Testis (tissue), 3 donors: ENCODE measurements around the gene ATG10. TPM values are rescaled to one million over a fixed set of nuclear protein-coding genes. Genes with fewer than 3 reads are reported as not detected.

Source experiments
- DNase-seq: peaks from one replicate; pipeline ENCODE4 v3.0.0-alpha.2; 2019
- H3K27ac ChIP-seq, 2 donors: fragments of 200-600 bp; sonication (generic); one replicate each; pipeline ENCODE4 v1.5.1; 2019
- H3K27me3 ChIP-seq: fragments of 200-600 bp; sonication (generic); one replicate; pipeline ENCODE4 v1.5.1; 2019
- H3K36me3 ChIP-seq: fragments of 200-600 bp; sonication (generic); one replicate; pipeline ENCODE4 v1.5.1; 2017; ENCODE audit warnings: low read depth; ENCODE audit errors: missing control alignments
- H3K4me1 ChIP-seq: fragments of 200-600 bp; sonication (generic); one replicate; pipeline ENCODE4 v1.5.1; 2019
- H3K4me3 ChIP-seq, 2 donors: fragments of 200-600 bp; sonication (generic); one replicate each; pipeline ENCODE4 v1.5.1; 2017 to 2019
- H3K9me3 ChIP-seq: fragments of 200-600 bp; sonication (generic); one replicate; pipeline ENCODE4 v1.5.1; 2017
- POLR2A ChIP-seq: fragments of 450-650 bp; IDR thresholded peaks from one replicate; pipeline ENCODE4 v1.6.1; 2017; ENCODE audit warnings: antibody characterized with exemption, mild to moderate bottlenecking, moderate library complexity
- WGBS, 2 donors: methylation state at CpG; one replicate each; pipeline ENCODE4 v1.1.5; 2018; 5-methylcytosine and 5-hydroxymethylcytosine counted together
- intact Hi-C: fragments of 100-400 bp; cut with DNase I; formaldehyde crosslinking; loops from one replicate; pipeline ENCODE4 v1.15.1; 2023; ENCODE audit warnings: low total_unique reads
- polyA plus RNA-seq: library from polyadenylated mRNA; stranded (reverse); fragments of 350-450 nt; fragmentation: Illumina TruSeq; extraction: RNeasy Lipid Tissue Mini Kit (QIAGEN cat#74804); gene quantifications from one replicate; pipeline ENCODE4 v1.2.3, GENCODE V29; 2014; ENCODE audit warnings: low read depth, low replicate concordance; ENCODE audit not compliant: insufficient read depth
- total RNA-seq, 2 donors: library from RNA; depleted of rRNA; stranded (reverse); fragments of >200 nt; gene quantifications; one replicate each; pipeline ENCODE4 v1.2.3, GENCODE V29; 2016
- TF ChIP-seq, protein P1 (sequence below), 3 experiments: fragments of 450-650 bp in 2 of 3; fragments of 200-600 bp in 1 of 3; sonication (generic) in 1 of 3; IDR thresholded peaks; one replicate each; pipeline ENCODE4 v1.5.1; 2016 to 2019; ENCODE audit warnings: antibody characterized with exemption in 3 of 3, mild to moderate bottlenecking in 2 of 3, moderate library complexity in 1 of 3

Gene ATG10
- total and polyA plus RNA-seq, 3 donors from 2014 or later = 10.0 to 15.1 (median 14.4) TPM

DNA sequence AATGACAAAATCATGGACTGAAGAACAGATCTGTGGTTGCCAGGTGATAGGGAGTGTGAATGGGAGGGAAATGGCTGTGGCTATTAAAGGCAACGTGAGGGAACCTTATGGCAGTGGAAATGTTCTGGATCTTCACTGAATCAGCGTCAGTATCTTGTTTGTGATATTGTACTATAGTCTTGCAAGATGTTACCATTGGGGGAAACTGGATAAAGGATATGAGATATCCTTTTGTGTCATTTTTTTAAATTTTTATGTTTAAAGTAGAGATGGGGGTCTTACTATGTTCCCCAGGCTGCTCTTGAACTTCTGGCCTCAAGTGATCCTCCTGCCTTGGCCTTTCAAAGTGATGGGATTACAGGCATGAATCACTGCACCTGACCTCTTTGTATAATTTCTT, 210.8 kb downstream of the ATG10 start:
- Histone ChIP-seq H3K27ac (no peak overlapping the region), H3K36me3 (no peaks in the 10 kb centered on the region), H3K9me3 (no peaks in the 10 kb centered on the region), H3K4me1 (no peaks in the 10 kb centered on the region), H3K4me3 (no peak overlapping the region), H3K27me3 (no peaks in the 10 kb centered on the region)
- 93 to 96% methylated on average over 2 of the region's 2 CpGs for WGBS, 2 donors
- TF ChIP-seq, protein P1, sequence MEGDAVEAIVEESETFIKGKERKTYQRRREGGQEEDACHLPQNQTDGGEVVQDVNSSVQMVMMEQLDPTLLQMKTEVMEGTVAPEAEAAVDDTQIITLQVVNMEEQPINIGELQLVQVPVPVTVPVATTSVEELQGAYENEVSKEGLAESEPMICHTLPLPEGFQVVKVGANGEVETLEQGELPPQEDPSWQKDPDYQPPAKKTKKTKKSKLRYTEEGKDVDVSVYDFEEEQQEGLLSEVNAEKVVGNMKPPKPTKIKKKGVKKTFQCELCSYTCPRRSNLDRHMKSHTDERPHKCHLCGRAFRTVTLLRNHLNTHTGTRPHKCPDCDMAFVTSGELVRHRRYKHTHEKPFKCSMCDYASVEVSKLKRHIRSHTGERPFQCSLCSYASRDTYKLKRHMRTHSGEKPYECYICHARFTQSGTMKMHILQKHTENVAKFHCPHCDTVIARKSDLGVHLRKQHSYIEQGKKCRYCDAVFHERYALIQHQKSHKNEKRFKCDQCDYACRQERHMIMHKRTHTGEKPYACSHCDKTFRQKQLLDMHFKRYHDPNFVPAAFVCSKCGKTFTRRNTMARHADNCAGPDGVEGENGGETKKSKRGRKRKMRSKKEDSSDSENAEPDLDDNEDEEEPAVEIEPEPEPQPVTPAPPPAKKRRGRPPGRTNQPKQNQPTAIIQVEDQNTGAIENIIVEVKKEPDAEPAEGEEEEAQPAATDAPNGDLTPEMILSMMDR (IDR thresholded peaks at IDR 0.05) = no peak
- TF ChIP-seq POLR2A = no peak
- DNase-seq = no peak
- intact Hi-C loops = no loop called here

DNA sequence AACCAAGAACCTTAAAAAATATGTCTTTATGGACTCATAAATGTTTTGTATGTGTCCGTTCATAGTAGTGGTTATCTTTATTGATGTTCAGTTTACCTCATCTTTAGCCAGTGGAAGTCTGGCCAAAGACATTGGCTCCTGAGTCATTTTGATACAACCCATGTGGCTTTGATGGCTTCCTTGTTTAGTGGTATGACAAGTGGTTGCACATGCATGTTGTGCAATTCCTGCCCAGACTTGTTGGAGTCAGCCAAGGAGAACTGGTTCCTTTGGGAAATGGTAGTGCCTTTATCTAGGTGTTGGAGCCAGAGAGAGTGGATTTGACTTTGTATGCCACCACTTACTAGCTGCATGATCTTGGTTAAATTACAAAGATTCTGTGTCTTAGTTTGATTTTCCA, 212.0 kb downstream of the ATG10 start:
- no peaks in the 10 kb centered on the region for H3K27me3 ChIP-seq
- intact Hi-C loops = no loop called here
- H3K4me3 ChIP-seq = no peak overlapping the region
- H3K9me3 ChIP-seq = no peaks in the 10 kb centered on the region
- no peaks in the 10 kb centered on the region for H3K36me3 ChIP-seq
- WGBS, 2 donors = 92 to 94% methylated on average over 1 of the region's 1 CpG
- DNase-seq = no peak
- no peaks in the 10 kb centered on the region for H3K4me1 ChIP-seq
- no peak for TF ChIP-seq POLR2A
- TF ChIP-seq, protein P1 (IDR thresholded peaks at IDR 0.05) = no peak
- H3K27ac ChIP-seq = no peak overlapping the region

DNA sequence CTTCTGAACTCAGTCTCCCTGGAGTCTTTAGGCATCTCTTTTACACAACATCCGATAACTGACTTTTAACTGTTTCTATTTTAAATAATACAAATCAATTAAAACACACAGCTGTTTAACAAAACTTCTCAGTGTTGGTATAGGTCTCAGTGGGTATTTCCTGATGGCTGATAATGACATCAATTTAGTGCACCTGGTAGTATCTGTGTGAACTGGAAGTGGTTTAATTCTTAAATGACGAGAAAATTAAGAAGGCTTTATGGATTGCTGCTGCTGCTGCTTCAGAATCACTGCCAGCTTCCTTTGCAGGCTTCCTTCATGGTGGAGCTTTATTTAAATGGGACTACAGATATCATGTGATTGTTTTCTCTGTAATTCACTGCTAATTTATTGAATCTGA, 214.0 kb downstream of the ATG10 start:
- DNase-seq = no peak
- no peaks in the 10 kb centered on the region for H3K36me3 ChIP-seq
- 79 to 80% methylated on average over 2 of the region's 2 CpGs for WGBS, 2 donors
- no peak overlapping the region for H3K4me3 ChIP-seq
- H3K27me3 ChIP-seq = no peaks in the 10 kb centered on the region
- no peaks in the 10 kb centered on the region for H3K9me3 ChIP-seq
- H3K27ac ChIP-seq = no peak overlapping the region
- intact Hi-C loops = no loop called here
- TF ChIP-seq, protein P1 (IDR thresholded peaks at IDR 0.05) = no peak
- no peak for TF ChIP-seq POLR2A
- H3K4me1 ChIP-seq = no peaks in the 10 kb centered on the region

DNA sequence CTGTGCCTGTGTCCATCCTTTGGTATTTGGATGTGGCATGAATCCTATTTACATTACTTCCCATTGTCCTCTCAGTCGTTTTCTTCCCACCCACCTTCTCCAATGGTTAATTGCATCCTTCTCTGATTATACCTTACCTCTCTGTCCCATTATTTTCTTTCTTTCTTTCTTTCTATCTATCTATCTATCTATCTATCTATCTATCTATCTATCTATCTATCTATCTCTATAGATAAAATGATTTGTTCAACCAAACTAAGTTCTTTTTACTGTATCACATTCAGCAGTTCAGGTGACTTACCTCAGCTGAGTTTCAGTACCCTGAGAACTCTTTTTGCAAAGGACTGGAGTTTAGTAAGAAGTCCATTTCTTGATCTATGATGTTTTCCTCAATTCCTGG, 225.7 kb downstream of the ATG10 start:
- no peaks in the 10 kb centered on the region for H3K9me3 ChIP-seq
- H3K27ac ChIP-seq = no peak overlapping the region
- no peaks in the 10 kb centered on the region for H3K27me3 ChIP-seq
- intact Hi-C loops = no loop called here
- no peaks in the 10 kb centered on the region for H3K36me3 ChIP-seq
- 83 to 88% methylated on average over 1 of the region's 1 CpG for WGBS, 2 donors
- DNase-seq = no peak
- H3K4me1 ChIP-seq = no peaks in the 10 kb centered on the region
- no peak overlapping the region for H3K4me3 ChIP-seq
- no peak for TF ChIP-seq POLR2A
- TF ChIP-seq, protein P1 (IDR thresholded peaks at IDR 0.05) = no peak

DNA sequence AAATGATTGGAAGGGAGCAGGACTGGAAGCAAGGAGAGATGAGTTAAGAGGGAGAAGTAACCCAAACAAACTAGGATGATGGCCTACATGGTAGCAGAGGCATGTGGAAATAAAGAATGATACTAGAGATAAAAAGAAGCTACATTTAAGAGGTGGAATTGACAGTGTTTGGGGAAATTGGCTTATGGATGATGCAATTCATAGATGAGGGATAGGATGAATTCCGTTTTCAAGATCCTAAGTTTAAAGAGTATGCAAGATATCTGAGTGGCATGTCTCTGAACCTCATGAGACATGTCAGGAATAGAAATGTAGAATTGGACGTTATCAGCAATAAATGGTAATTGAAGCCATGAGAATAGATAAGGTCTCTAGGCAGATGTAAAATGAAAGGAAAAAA, 232.7 kb downstream of the ATG10 start:
- intact Hi-C loops = no loop called here
- WGBS, 2 donors = 82 to 83% methylated on average over 2 of the region's 2 CpGs
- TF ChIP-seq, protein P1 (IDR thresholded peaks at IDR 0.05) = no peak
- TF ChIP-seq POLR2A = no peak

More for the DNA sequence above, 232.7 kb downstream of the ATG10 start:
- Histone ChIP-seq H3K27me3 (no peaks in the 10 kb centered on the region), H3K4me1 (no peaks in the 10 kb centered on the region), H3K36me3 (no peaks in the 10 kb centered on the region), H3K9me3 (no peaks in the 10 kb centered on the region), H3K27ac (no peak overlapping the region), H3K4me3 (no peak overlapping the region)
- no peak for DNase-seq
